GM21825 (cell line): ENCODE measurements around the gene UBE2E3.

ENCODE experiments used
- ATAC-seq: cut with Tn5 transposase; IDR thresholded peaks from one replicate; pipeline ENCODE4 v1.9.1; 2021; ENCODE audit warnings: mild to moderate bottlenecking, moderate library complexity; ENCODE audit not compliant: unreplicated experiment

Gene UBE2E3

DNA sequence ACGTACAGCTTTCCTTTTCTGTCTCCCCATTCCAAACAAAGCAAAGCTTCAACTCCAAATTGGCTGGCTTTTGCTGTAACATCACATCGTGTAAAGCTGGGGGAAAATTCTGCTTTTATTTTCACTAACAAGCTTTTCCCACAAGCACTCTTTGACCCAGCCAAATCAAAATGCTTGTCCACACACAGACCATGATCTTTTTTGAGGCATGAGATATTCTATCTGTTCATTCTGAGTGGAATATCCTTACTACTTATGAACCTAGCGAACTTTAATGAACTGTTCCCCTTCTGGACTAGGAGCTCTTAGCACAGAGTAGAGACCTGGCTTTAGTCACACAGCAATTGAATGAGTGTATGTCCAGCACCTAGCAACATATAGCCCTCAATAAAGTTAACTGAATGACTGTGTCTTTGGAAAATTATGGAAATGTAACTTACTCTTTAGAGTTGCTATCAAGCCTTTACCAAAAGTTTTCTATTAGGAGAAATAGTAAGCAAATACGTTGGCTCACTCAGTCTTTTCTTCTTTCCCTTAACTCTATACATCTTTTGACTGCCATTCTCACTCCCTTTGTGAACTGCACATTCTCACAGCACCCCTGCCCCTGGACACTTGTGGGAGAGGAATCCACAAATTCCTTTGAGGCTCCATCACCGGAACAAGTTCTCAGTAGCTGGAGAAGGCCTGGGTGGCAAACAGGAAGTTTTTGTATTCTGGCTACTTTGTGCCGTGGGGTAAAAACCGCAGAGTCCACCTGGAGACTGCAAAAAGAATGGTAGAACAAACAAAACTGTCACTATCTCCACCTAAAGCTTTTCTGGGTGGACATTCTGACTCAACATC lies 1.3 kb upstream of the UBE2E3 start:
- ATAC-seq: no peak

DNA sequence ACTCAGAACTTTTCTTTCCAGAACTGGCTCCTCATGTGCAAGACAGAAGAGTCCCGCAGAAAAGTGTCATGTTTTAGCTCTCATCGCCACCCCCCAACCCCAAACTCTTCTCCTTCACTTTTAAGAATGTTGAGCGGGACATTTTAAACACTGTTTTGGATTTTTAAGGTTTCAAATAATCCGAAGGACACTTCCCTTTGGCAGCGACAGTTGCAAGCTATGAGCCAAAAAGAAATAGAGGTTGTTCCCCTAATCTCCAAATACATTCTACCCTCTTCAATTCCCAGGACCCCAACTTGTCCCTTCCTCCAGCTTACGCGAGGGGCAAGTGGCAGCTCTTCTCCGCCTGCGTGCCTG lies 678 bp upstream of the UBE2E3 start:
- ATAC-seq: no peak

DNA sequence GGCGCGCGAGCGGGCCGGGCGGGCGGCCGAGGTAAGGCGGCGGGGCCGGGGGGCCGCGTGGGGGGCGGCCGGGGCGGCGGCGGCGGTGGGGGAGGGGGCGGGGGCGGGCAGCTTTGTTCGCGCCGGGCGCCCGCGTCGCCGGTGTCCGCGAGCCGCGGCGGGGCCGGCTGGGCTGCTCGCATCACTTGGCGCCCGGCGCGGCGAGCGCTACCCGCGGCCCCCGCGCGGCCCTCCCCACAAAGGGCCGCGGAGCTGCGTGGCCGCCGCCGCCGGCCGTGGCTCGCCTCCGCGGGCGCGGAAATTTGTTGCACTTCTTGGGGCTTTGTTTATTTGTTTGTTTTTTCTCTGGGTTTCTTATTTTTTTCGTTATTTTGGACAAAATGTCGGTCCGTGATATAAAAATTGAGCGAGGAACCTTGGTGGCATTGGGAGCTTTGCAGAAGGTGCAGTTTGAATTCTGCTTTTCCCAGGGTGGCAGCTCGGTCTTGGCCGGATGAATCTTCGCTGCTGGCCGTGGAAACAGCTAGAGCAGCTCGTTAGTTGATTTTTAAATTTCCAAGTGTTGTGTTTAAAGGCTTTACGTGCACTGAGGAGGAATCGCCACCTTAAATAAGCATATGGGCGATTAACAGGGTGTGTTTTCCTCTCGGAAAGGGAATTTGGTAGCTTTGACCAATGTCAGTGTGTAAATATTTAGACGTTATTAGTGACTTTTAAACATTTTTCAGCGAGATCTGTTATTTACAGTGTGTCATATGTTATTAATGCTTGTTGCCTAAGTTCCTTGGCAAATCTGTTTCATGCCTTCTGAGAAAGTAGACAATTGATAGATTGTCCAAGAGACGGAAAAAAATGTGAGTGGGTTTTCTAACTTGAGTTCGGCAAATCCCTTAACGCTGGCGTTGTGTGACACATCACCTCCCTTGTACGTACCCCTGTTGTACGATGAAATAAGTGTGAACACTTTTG lies 822 bp downstream of the UBE2E3 start:
- peak; percentile 12 for ATAC-seq

DNA sequence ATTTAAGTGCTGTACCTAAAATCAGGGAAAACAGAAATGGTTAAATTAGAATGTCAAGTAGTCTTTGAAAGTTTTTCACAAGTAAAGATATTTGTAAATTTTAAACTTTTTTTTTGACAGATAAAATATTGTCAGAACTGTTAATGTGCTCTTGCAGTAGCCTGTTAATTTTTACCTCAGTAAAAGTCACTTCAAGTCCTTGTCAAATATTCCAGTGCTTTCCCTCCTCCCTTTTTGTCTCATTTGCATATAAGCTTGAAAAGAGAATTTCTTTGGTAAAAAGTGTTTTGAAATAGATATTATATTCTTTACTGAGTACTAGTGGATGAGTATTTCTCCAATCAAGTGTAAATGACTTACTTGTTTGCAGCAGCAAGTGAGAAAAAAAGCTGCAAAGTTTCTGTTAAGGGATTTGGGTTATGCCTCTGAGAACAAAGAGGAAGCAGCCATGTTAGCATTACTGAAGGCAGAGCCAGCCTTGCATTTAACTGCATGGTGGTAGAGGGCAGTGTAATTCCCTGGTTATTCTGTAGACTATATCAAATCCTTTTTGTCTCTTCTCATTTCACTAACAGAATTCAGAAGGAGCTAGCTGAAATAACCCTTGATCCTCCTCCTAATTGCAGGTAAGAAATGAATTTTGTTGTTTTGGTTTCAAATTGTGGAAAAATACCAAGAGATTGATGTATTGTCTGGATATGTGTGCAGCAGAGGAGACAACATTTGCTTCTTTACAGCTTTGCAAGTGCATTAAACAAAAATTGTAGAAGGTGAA lies 3.2 kb downstream of the UBE2E3 start:
- ATAC-seq: peak; percentile 41

DNA sequence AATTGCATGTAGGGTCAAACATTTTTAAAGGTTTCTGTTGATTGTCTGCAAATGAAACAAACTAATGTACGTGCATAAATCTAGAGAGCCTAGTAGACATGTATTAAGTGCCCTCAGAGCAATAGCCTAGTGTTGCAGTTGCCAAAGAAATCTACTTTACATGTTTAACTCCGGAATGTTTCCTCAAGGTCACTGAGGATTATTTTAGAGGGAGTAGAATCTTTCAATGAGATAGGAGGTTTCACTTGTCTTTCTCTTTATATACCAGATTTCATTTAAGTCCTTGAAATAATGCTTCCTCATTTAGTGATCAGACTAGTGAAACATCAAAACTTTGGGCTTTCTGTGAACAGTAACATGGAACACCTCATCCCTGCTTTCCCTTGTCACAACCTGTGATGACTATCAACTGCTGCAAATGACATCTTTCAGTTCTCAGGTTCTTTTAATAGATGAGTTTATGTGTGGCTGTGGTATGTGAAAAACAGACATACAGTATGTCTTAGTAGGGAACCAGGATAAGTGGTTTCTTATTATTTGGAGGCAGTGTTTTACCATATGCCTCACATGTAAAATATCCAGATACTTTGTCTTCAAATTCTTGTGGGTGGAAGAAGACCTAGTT lies 5.5 kb downstream of the UBE2E3 start:
- no peak for ATAC-seq

DNA sequence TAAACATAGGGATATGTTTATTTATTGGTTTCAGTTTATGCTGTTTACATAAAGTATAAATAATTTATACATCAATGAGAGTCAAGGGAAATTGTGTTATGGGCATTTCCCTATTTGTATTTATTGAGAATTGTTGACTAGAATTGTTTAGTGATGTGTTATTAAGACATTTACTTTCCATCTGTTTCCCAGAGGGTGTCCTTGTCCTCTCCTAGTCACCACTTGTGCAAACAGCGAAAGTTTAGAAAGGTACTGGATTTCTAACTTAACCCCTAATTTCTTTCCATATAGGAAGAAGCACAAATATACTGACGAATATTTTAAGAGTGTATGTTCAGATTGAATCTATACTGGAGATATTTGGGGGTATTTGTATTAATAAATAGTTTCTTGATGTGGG lies 6.7 kb downstream of the UBE2E3 start:
- no peak for ATAC-seq

DNA sequence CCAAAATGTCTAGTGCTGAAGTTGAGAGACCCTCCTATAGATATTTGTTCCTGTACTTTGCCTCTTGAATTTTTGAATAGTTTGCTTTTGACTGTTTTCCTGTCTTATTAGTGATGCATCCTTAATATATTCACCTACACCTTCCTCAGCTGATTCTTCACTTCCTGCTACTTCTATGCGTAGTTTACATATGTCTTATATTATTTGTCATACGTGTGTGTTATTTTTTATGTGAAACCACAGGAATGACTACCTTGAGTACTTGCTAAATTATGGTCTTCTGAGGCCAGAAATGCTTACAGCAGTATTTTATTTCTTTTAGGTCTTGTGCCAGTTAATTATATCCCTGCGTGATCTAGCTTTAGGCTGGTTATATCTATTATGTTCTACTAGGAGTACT lies 9.9 kb downstream of the UBE2E3 start:
- no peak for ATAC-seq

DNA sequence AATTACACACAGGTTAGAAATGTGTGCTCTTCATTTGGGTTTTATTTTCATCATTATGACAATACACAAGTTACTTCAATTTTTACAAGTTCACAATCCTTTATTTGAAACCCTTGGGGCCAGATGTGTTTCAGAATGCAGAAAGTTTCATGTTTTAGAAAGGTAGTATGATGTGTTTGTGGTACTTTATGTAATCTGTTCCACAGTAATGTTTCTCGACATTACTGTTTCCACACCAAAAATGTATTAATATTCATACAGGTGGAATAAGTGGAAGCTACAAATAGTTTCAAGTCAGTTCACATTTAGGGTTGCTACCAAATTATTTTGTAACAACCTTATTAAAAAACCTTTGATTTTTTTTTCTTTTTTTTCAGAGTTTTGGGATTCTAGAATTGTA lies 10.4 kb downstream of the UBE2E3 start:
- no peak for ATAC-seq

DNA sequence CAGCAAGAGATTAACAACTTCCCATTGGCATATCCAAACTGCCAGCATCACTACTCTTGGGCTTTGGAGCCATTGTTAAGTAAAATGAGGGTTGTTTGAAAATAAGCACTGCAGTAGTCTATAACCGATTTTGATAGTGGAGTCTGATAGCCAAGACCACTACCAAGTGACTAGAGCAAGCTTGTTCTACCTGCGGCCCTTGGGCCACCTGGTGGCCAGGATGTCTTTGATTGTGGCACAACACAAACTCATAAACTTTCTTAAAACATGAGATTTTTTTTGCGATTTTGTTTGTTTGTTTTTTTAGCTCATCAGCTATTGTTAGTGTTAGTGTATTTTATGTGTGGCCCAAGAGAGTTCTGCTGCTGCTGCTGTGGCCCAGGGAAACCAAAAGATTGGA lies 11.0 kb downstream of the UBE2E3 start:
- ATAC-seq: no peak

DNA sequence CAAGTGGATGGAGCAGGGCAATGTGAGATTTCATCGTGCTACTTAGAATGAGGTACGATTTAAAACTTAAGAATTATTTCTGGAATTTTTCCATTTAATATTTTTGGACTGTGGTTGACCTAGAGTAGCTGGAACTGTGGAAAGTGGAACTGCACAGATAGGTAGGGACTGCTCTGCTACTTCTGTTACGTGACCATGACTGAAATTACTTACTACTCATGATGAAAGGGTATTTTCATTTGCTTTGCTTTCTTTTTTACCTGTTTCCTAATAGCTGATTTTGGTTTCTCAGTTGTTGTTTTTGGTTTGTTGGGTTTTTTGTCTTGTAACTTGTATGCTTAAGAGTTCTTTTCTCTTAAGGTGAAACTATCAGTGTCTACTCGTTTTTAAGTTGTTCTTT lies 11.4 kb downstream of the UBE2E3 start:
- ATAC-seq: peak; percentile 72

DNA sequence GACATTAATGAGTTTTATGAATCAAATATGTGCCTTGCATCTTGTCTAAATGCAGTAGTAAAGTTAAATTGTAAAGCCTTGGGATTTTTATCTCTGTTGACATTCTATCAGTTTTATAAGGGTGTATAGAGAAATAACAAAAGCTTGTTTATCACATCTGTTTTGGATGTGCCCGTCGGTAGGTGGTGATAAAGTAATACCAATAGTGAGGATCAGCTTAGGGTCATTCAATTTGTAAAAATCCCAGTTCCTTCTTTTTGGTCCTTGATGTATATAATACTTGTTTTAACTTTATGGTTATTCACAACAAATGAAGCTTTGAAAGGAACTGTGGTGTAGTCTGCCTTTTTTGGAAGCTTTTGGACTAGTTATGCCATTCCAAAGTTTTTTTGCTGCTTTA lies 12.6 kb downstream of the UBE2E3 start:
- no peak for ATAC-seq

DNA sequence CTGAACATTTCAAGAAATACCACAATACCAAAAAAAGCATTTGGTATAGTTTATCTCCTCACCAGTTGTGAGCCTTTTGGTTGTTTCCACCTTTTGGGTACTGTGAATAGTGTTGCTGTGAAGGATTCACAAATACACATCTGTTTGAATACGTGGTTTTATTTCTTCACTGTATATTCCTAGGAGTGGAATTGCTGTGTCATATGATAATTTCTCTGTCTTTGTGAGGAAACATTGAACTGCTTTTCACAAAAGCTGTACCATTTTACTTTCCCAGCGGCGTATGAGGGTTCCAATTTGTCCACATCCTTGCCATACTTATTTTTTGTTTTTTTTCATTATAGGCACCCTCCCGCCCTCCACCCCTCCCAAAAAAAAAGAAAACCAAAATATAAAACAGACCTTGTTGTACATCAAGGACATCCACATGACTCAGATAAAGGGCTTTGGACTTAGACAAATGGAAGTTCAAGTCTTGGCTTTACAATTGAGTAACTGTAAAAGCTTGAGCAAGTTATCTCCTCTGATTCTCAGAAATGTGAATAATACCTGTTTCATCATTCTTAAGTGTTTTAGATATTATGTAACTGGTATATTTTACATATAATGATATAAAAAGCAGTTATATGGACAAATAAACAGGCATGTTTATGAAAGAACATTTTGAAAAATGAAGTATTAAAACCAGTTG lies 19.0 kb downstream of the UBE2E3 start:
- ATAC-seq: no peak

DNA sequence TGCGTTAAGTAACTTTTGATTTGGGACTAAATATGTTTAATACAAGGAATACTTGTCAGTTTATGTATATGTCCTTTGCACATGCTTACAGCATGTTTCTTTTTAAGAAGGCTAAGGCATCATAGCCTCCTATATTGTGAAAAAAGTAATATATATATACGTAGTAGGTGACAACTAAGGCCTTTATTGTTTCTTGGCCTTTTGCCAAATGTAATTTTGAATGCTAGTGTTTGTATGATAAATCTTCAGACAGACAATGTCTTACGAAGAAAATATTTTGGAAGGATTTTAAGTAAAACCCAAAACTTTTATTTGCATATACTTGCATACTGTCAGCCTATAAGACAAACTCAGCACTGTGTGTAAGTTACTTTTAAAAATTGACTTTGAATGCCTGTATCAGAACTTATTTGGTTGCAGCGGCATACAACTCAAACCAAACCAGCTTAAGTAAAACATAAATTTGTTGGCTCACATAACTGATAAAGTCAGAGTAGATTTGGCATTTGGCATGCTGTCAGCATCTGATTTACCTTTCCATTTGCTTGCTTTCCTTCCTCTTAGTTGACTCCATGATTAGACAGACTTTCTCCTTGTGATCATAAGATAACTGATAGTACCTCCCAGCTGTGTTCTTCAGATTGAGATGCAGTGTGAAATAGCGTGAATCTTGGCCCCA lies 24.4 kb downstream of the UBE2E3 start:
- ATAC-seq: no peak

DNA sequence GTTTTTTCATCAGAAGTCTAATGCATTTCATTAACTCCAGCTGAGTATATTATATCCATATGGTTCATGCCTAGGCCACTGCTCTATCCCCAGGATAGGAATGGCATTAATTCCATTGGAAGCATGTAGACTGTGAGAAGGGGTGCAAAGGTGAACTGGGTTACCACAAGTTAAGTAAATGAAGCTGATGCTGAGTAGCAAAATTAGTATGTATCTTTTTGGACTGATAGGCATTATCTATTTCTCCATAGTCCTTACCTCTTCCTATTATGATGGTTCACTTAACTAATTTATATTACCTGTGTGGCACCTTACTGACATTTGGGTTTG lies 24.9 kb downstream of the UBE2E3 start:
- ATAC-seq: no peak

DNA sequence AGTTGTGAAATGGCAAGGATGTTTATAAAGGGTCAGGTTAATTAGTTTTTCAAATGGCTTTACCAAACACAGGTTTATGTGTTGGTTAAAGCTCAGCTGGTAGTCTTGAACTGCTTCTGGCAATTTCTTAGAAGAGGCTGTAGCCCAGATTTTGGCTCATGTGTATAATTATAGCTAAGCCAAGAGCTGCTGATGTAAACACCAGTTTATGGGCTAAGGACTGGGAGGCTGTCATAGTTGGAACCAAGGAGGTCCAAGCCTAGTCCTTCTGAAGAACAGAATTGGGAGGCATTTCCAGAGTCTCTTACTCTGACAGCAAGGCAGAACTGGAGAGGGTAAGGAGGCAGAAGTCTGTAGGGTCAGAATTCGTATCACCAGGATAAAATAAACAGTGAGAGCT lies 25.4 kb downstream of the UBE2E3 start:
- no peak for ATAC-seq

DNA sequence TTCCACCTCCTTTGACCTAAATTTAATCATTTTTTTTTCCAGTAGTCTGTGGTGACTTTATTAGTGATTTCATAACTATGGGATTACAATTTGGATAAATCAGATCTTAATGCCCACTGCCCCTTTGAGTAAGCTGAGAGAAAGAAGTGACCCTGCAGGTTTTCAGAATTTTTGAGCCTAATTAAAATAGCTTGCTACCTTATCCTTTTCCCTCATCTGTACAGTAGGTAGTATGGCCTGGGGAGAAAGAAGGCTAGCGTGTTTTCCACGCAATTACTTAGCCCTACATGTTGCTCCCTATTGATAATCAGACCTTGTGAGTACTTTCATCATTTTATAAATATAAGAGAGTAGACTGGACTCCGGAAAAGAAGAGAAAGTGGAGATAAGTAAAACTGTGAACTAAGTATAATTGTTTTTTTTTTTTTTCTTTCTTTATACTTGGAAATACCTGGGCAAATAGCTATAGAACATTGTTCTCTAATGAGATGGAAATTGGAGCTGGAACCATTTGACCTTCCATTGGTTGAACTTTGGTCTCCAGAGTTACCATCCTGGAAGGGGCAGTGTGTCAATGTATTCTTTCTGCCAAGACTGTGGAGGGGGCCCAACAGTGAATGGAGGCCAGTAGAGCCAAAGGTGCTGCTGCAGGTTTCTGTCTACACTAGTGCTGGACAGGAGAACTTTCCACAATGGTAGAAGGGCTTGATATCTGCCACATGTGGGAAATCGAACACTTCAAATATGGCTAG lies 26.9 kb downstream of the UBE2E3 start:
- no peak for ATAC-seq

DNA sequence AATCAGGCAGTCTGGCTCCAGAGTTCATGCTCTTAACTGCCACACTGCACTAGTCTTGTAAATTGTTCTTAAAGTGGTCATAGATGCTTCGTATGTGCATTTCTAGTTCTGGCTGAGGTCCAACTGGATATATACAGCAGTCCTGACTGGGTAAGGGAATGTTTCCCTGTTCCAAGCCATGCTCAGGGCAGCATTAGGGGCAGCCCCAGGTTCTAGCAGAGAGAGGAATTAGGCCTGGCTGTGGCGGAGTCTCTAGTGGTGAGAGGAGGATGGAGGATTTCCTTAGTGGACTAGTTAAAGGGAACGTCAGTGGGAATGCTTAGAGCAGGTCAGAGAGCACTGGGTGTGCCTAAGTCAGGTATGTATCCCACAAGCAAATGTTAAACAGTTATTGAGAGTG lies 28.0 kb downstream of the UBE2E3 start:
- ATAC-seq: no peak

DNA sequence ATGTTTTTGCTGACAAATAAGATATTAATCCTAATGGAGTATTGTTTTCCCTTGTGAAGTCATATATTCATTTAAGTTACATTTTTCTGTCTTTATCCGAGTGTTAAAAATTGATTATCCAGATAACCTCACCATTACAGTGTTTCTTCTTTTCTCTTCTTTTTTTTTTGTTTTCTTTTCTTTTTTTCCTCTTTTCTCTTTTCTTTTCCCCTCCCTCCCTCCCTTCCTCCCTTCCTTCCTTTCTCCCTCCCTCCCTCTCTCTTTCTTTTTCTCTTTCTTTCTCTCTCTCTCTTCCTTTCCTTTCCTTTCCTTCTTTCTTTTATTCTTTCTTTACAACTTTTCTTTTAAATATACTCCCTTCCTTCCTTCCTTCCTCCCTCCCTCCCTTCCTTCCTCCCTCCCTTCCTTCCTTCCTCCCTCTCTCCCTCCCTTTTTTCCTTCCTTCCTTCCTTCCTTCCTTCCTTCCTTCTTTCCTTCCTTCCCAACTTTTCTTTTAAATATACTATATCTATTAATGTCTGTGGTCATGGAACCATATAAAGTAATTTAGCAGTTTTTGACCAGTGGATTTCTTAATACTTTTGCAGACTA lies 40.9 kb downstream of the UBE2E3 start:
- no peak for ATAC-seq

DNA sequence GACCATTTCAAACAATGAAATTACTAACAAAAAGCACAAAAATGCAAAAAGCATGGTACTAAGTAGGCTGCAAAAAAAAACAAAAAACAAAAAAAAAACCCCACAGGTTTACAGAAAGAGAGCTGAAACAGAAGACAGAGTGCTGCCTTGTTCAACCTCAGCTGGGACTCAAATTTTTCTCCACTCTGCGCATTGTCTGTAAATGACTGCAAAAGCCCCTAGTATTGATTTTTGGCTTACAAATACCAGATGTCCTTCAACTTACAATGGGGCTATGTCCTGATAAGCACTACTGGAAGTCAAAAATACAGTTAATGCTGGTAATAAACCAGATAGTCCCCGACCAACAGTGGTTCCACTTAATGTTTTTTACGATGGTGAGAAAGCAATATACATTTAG lies 42.2 kb downstream of the UBE2E3 start:
- ATAC-seq: no peak
